HK-2 (cell line): Measurements from ENCODE around the gene CBX5.
"Not testable (repeated sequence)": the region's sequence is repeated elsewhere in the genome, so short reads cannot be mapped to it uniquely, and the experiment has no call there.

Source experiments
- DNase-seq: peaks from one replicate; pipeline ENCODE4 v3.0.0-alpha.2; 2018; ENCODE audit not compliant: unreplicated experiment

CBX5 gene

GRCh38 chr12:54197431-54197909 lies 82.5 kb downstream of the CBX5 start:
- DNase-seq, result no peak

GRCh38 chr12:54197010-54197409 lies 82.9 kb downstream of the CBX5 start:
- no peak for DNase-seq

GRCh38 chr12:54196396-54196795 lies 83.5 kb downstream of the CBX5 start:
- DNase-seq, result no peak

GRCh38 chr12:54195737-54196347 lies 84.1 kb downstream of the CBX5 start:
- no peak for DNase-seq

GRCh38 chr12:54195080-54195736 lies 84.7 kb downstream of the CBX5 start:
- no peak for DNase-seq

GRCh38 chr12:54194611-54195010 lies 85.3 kb downstream of the CBX5 start:
- DNase-seq, result not testable (repeated sequence)

- DNase-seq, result no peak
These were observed 86.5 kb downstream of the CBX5 start for GRCh38 chr12:54193434-54193833.

- DNase-seq, result peak; percentile 82
These were observed 88.3 kb downstream of the CBX5 start for GRCh38 chr12:54191550-54192022.

- no peak for DNase-seq
These were observed 88.8 kb downstream of the CBX5 start for GRCh38 chr12:54191126-54191525.

- DNase-seq, result no peak
These were observed 90.8 kb downstream of the CBX5 start for GRCh38 chr12:54189198-54189539.

- DNase-seq, result no peak
These were observed 92.8 kb downstream of the CBX5 start for GRCh38 chr12:54187075-54187474.

GRCh38 chr12:54185919-54186318 lies 94.0 kb downstream of the CBX5 start:
- DNase-seq, result no peak

- not testable (repeated sequence) for DNase-seq
These were observed 94.6 kb downstream of the CBX5 start for GRCh38 chr12:54185297-54185696.

GRCh38 chr12:54184024-54184805 lies 95.7 kb downstream of the CBX5 start:
- no peak for DNase-seq

- DNase-seq, result no peak
These were observed 96.9 kb downstream of the CBX5 start for GRCh38 chr12:54182981-54183380.

- DNase-seq, result no peak
These were observed 97.8 kb downstream of the CBX5 start for GRCh38 chr12:54182086-54182485.
